CD4-positive, alpha-beta memory T cell (primary cell): ENCODE data around the gene ITIH2. TPM values are rescaled to one million over a fixed set of nuclear protein-coding genes. Genes with fewer than 3 reads are reported as not detected.
A peak's percentile ranks its signal among the peaks of the same experiment; 100 is the strongest.
"Not testable (repeated sequence)": the region's sequence is repeated elsewhere in the genome, so short reads cannot be mapped to it uniquely, and the experiment has no call there.

Experiments
- CTCF ChIA-PET: fragments of 350-600 bp; sonication (Branson Sonifier 250); formaldehyde crosslinking; loops from one replicate; lab custom pipeline; 2021; ENCODE audit warnings: inconsistent platforms; ENCODE audit not compliant: partially characterized antibody; lab: Charles Lee
- POLR2A ChIA-PET: fragments of 350-600 bp; sonication (Branson Sonifier 250); formaldehyde crosslinking; loops from one replicate; lab custom pipeline; 2021; ENCODE audit not compliant: partially characterized antibody; lab: Charles Lee
- DNase-seq, 5 donors: peaks; one replicate each; pipeline versions ENCODE4 v3.0.0 to v3.0.0-alpha.2; 2020 to 2022; ENCODE audit warnings: mixed read lengths in 1 of 5
- H3K27ac ChIP-seq: one replicate; pipeline ENCODE4 v1.7.0; 2013; ENCODE audit warnings: low read depth, low read length
- H3K27me3 ChIP-seq: 2 replicates; pipeline ENCODE4 v1.7.0; 2013; ENCODE audit warnings: mild to moderate bottlenecking, low read length, moderate library complexity; ENCODE audit not compliant: insufficient read depth
- H3K36me3 ChIP-seq: 2 replicates; pipeline ENCODE4 v1.7.0; 2013; ENCODE audit warnings: mild to moderate bottlenecking, low read length, moderate library complexity; ENCODE audit not compliant: insufficient read depth
- H3K4me1 ChIP-seq: 2 replicates; pipeline ENCODE4 v1.7.0; 2013; ENCODE audit warnings: mild to moderate bottlenecking, low read length, moderate library complexity; ENCODE audit not compliant: insufficient read depth
- H3K4me3 ChIP-seq, 2 donors: one replicate each; pipeline ENCODE4 v1.7.0; 2013; ENCODE audit warnings: low read length in 2 of 2, mild to moderate bottlenecking in 1 of 2
- H3K9me3 ChIP-seq, 2 donors: one replicate each; pipeline ENCODE4 v1.7.0; 2013; ENCODE audit warnings: low read length in 2 of 2, control low read depth in 1 of 2; ENCODE audit not compliant: control insufficient read depth in 1 of 2
- H3K27ac Mint-ChIP-seq, 7 donors: one replicate each; pipeline ENCODE4 v1.8.0; 2020 to 2021; ENCODE audit warnings: mixed read lengths in 7 of 7, mild to moderate bottlenecking in 6 of 7, inconsistent platforms in 3 of 7, moderate library complexity in 3 of 7
- H3K27me3 Mint-ChIP-seq, 2 donors: one replicate each; pipeline ENCODE4 v1.8.0; 2020 to 2021; ENCODE audit warnings: mixed read lengths in 2 of 2
- H3K36me3 Mint-ChIP-seq, 2 donors: one replicate each; pipeline ENCODE4 v1.8.0; 2020 to 2021; ENCODE audit warnings: mixed read lengths in 2 of 2, inconsistent platforms in 1 of 2, mild to moderate bottlenecking in 1 of 2
- H3K4me1 Mint-ChIP-seq, 4 donors: one replicate each; pipeline ENCODE4 v1.8.0; 2020 to 2021; ENCODE audit warnings: mixed read lengths in 4 of 4, mild to moderate bottlenecking in 1 of 4
- H3K4me3 Mint-ChIP-seq, 8 donors: one replicate each; pipeline ENCODE4 v1.8.0; 2020 to 2021; ENCODE audit warnings: mixed read lengths in 8 of 8, mild to moderate bottlenecking in 7 of 8, moderate library complexity in 6 of 8, inconsistent platforms in 3 of 8
- H3K9me3 Mint-ChIP-seq, 8 donors: one replicate each; pipeline ENCODE4 v1.8.0; 2020 to 2021; ENCODE audit warnings: mixed read lengths in 8 of 8, mild to moderate bottlenecking in 5 of 8, inconsistent platforms in 3 of 8, moderate library complexity in 1 of 8
- intact Hi-C: fragments of 100-400 bp; cut with micrococcal nuclease; formaldehyde crosslinking; loops from one replicate; pipeline ENCODE4 v1.15.1; 2023
- polyA plus RNA-seq, 2 donors: library from polyadenylated mRNA; unstranded; fragments of 300-500 nt; fragmentation: Illumina TruSeq; gene quantifications; one replicate each; pipeline ENCODE4 v1.2.3, GENCODE V29; 2021
- total RNA-seq, 2 experiments: library from RNA; stranded (reverse); gene quantifications; one replicate each; pipeline ENCODE4 v1.2.3, GENCODE V29; 2021

Gene ITIH2
- total and polyA plus RNA-seq, 4 experiments from 2014 or later, result not detected

DNA sequence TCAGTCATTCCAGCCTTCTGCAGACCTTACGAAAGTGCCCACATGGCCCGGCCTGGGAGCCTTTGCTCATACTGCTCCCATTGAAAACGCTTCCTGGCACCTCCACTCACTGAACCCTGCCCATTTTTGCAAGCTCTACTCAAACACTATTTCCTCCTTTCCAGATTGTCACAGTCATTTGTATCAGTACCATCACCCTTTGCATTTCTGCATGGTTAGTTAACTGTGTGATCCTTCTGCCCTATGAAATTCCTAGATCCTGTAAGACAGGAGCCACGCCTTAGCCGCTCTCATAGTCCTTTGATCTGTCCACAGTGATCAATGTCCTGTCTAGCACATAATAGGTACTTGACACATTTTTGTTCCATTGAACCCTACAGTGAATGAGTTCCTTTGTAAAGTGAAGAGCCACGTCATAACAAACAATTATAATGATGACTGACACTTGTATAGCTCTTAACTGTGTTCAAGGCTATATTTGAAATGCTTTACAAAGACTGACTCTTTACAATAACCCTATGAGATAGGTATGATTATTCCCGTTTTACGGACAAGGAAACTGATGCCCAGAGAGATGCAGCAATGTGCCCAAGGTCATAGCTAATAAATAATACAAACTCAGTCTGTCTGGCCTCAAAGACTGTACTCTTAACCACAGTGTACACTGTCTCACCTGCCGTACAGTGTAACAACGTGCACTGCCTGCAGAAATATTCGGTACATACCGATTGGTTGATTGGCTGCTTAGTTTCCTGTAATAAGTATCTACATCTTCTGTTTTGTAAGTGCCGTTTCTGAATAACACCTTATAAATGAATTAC is 16.6 kb upstream of the ITIH2 start:
- H3K9me3 Mint-ChIP-seq, result peaks cover 0 to 35% (median 16%) of the 10 kb centered on the region in 8 donors
- Histone ChIP-seq H3K4me1 (no peaks in the 10 kb centered on the region), H3K36me3 (no peaks in the 10 kb centered on the region), H3K4me3 (no peak overlapping the region), H3K27ac (no peak overlapping the region), H3K27me3 (no peaks in the 10 kb centered on the region), H3K9me3 (no peaks in the 10 kb centered on the region)
- POLR2A ChIA-PET, result no interaction called here
- H3K27ac Mint-ChIP-seq, result peak overlapping the region in 2 of 7 donors; percentile 54 to 73
- peaks cover 3 to 5% (median 3%) of the 10 kb centered on the region in 4 donors for H3K4me1 Mint-ChIP-seq
- peaks cover 2 to 13% of the 10 kb centered on the region in 2 donors for H3K27me3 Mint-ChIP-seq
- CTCF ChIA-PET, result interaction anchor here (0.7 to 6.8 kb wide), 21 partner anchors 10 to 770 kb away, joined by 3 to 113 read pairs (median 4); partner anchors contain the start of genes ATP5F1C, ITIH5 and KIN
- peak overlapping the region in 1 of 8 donors; percentile 64 for H3K4me3 Mint-ChIP-seq
- no peak for DNase-seq
- peaks cover 0 to 4% of the 10 kb centered on the region in 2 donors for H3K36me3 Mint-ChIP-seq
- intact Hi-C loops, result loop anchor here (2.0 to 10.0 kb wide), 3 partner anchors 262 to 1616 kb away; no protein-coding TSS in a partner anchor

DNA sequence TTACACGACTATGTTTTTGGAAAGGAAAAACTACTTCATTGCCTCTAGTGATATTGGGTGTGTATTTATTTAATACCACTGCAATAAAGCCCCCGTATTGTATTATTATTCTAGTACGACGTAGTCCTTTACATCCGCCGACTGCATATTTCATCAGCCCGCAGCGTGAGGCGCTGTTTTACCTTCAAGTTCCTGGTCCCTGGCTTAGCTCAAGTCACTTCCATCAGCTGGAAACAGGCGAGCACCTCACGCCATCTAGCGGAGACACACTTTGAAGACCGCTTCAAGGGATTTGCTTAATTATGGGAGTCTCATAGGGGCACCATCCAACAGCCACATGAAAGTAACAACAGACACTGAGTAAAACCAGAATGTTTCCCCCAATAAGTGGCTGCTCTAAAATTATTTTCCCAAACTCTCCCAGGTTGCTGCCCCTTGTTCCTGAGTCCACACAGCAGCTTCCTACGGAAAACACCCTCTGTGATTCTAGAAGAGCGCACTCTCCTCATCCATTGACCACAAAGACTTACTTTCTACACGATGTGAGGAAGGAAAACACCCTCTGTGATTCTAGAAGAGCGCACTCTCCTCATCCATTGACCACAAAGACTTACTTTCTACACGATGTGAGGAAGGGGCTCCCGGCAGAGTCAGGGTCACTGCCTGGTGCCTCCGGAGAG is 15.7 kb upstream of the ITIH2 start:
- DNase-seq, result peak; percentile 66 to 76 (median 69)
- no peak overlapping the region for H3K4me3 ChIP-seq
- Mint-ChIP-seq H3K27ac (peak overlapping the region in 1 of 7 donors; percentile 66), H3K4me3 (peak overlapping the region in 2 of 8 donors; percentile 36 to 64), H3K27me3 (peaks cover 2 to 13% of the 10 kb centered on the region in 2 donors), H3K9me3 (peaks cover 0 to 36% (median 15%) of the 10 kb centered on the region in 8 donors), H3K36me3 (peaks cover 0 to 4% of the 10 kb centered on the region in 2 donors), H3K4me1 (peaks cover 3 to 5% (median 3%) of the 10 kb centered on the region in 4 donors)
- no peaks in the 10 kb centered on the region for H3K27me3 ChIP-seq
- intact Hi-C loops, result loop anchor here (2.0 to 10.0 kb wide), 3 partner anchors 263 to 1615 kb away; no protein-coding TSS in a partner anchor
- no peaks in the 10 kb centered on the region for H3K9me3 ChIP-seq
- no peaks in the 10 kb centered on the region for H3K36me3 ChIP-seq
- POLR2A ChIA-PET, result no interaction called here
- CTCF ChIA-PET, result interaction anchor here (0.7 to 6.8 kb wide), 20 partner anchors 10 to 771 kb away, joined by 3 to 113 read pairs (median 4); partner anchors contain the start of gene ITIH5
- no peak overlapping the region for H3K27ac ChIP-seq
- no peaks in the 10 kb centered on the region for H3K4me1 ChIP-seq

DNA sequence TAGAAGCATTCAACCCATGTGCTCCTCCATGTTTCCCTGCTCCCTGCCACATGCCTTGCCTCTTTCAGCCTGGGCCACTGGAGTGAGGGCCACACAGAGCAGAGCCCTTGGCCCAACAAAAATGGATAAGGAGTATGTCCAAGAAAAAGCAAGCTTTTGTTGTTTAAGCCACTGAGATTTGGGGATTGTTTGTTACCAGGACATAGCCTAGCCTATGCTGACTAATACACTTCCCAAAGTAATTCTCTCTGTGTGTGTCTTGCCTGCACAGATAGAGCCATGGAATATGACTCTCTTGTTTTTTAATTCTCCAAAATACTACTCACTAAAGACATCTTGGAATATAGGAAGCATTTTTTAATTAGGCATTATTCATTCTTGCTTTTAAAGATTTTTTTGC is 13.5 kb upstream of the ITIH2 start:
- Histone ChIP-seq H3K27me3 (no peaks in the 10 kb centered on the region), H3K4me3 (no peak overlapping the region), H3K4me1 (no peaks in the 10 kb centered on the region), H3K9me3 (no peaks in the 10 kb centered on the region), H3K27ac (no peak overlapping the region), H3K36me3 (no peaks in the 10 kb centered on the region)
- ChIA-PET CTCF (interaction anchor here (0.7 to 6.8 kb wide), 2 partner anchors 11 to 165 kb away, joined by 3 to 113 read pairs; no protein-coding TSS in a partner anchor), POLR2A (no interaction called here)
- Mint-ChIP-seq H3K27ac (no peak overlapping the region), H3K36me3 (peaks cover 0 to 14% of the 10 kb centered on the region in 2 donors), H3K27me3 (peaks cover 0 to 6% of the 10 kb centered on the region in 2 donors), H3K9me3 (peaks cover 4 to 45% (median 25%) of the 10 kb centered on the region in 8 donors), H3K4me3 (no peak overlapping the region), H3K4me1 (peaks cover 3 to 5% (median 3%) of the 10 kb centered on the region in 4 donors)
- no peak for DNase-seq
- intact Hi-C loops, result loop anchor here (5.0 to 10.0 kb wide), 2 partner anchors 425 to 1613 kb away; no protein-coding TSS in a partner anchor

DNA sequence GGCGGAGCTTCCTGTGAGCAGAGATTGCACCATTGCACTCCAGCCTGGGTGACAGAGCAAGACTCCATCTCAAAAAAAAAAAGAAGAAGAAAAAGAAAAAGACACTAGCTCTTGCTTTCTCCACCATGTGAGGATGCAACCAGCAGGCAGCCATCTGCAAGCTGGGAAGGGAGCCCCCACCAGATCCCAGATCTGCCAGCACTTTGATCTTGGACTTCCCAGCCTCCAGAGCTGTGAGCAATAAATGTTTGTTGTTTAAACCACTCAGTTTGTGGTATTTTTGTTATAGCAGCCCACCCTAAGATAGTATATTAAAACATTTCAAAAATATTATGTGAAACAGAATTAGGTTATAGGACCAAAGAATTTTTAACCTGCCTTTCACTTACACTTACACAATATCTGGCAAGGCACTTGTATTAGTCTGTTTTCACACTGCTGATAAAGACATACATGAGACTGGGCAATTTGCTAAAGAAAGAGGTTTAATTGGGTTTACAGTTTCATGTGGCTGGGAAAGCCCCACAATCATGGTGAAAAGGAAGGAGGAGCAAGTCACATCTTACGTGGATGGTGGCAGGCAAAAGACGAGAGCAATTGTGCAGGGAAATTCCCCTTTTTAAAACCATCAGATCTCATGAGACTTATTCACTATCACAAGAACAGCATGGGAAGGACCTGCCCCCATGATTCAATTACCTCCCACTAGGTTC is 12.1 kb upstream of the ITIH2 start:
- H3K36me3 ChIP-seq, H3K4me3 ChIP-seq, H3K27ac ChIP-seq, H3K4me1 Mint-ChIP-seq, H3K27me3 ChIP-seq, H3K27me3 Mint-ChIP-seq, intact Hi-C loops, H3K4me3 Mint-ChIP-seq, H3K27ac Mint-ChIP-seq, H3K9me3 ChIP-seq, H3K4me1 ChIP-seq, POLR2A ChIA-PET: not testable (repeated sequence)
- Mint-ChIP-seq H3K36me3 (peaks cover 0 to 14% of the 10 kb centered on the region in 2 donors), H3K9me3 (peaks cover 4 to 45% (median 25%) of the 10 kb centered on the region in 8 donors)
- CTCF ChIA-PET, result interaction anchor here (0.9 to 1.7 kb wide), 3 partner anchors 15 to 166 kb away, joined by 3 to 6 read pairs (median 3); no protein-coding TSS in a partner anchor
- peak in 1 of 5 donors; percentile 32 for DNase-seq

DNA sequence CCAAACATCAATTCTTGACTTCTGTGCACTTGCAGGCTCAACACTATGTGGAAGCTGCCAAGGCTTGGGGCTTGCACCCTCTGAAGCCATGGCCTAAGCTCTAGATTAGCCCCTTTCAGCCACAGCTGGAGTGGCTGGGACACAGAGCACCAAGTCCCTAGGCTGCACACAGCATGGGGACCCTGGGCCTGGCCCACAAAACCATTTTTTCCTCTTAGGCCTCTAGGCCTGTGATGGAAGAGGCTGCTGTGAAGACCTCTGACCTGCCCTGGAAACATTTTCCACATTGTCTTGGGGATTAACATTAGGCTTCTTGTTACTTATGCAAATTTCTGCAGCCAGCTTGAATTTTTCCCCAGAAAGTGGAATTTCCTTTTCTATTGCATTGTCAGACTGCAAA is 10.7 kb upstream of the ITIH2 start:
- H3K4me3 ChIP-seq, H3K4me1 ChIP-seq, H3K9me3 ChIP-seq, H3K27me3 ChIP-seq, H3K27ac Mint-ChIP-seq, POLR2A ChIA-PET, H3K4me3 Mint-ChIP-seq, H3K27ac ChIP-seq, intact Hi-C loops, H3K4me1 Mint-ChIP-seq, DNase-seq, H3K36me3 ChIP-seq, H3K27me3 Mint-ChIP-seq: not testable (repeated sequence)
- Mint-ChIP-seq H3K36me3 (peaks cover 0 to 14% of the 10 kb centered on the region in 2 donors), H3K9me3 (peaks cover 4 to 45% (median 25%) of the 10 kb centered on the region in 8 donors)
- CTCF ChIA-PET, result interaction anchor here (1.7 kb wide), 1 partner anchor 167 kb away, joined by 6 read pairs; no protein-coding TSS in a partner anchor

DNA sequence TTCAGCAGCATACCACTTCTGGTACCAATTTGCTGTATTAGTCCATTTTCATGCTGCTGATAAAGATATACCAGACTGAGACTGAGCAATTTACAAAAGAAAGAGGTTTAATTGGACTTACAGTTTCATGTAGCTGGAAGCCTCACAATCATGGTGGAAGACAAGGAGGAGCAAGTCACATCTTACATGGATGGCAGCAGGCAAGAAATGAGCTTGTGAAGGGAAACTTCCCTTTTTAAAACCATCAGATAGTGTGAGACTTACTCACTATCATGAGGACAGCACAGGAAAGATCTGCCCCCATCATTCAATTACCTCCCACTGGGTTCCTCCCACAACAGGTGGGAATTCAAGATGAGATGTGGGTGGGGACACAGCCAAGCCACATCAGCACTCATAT is 9.9 kb upstream of the ITIH2 start:
- H3K4me3 Mint-ChIP-seq, H3K27ac ChIP-seq, H3K4me1 ChIP-seq, DNase-seq, POLR2A ChIA-PET, intact Hi-C loops, H3K4me3 ChIP-seq, H3K27ac Mint-ChIP-seq, H3K9me3 ChIP-seq, H3K27me3 ChIP-seq, H3K27me3 Mint-ChIP-seq, H3K36me3 ChIP-seq, H3K4me1 Mint-ChIP-seq: not testable (repeated sequence)
- Mint-ChIP-seq H3K9me3 (peaks cover 4 to 45% (median 25%) of the 10 kb centered on the region in 8 donors), H3K36me3 (peaks cover 0 to 14% of the 10 kb centered on the region in 2 donors)
- CTCF ChIA-PET, result interaction anchor here (0.6 to 1.7 kb wide), 2 partner anchors 168 to 696 kb away, joined by 3 to 6 read pairs; no protein-coding TSS in a partner anchor
